ENCODE measurements around the gene TSPAN18.

The TSPAN18 gene

GRCh38 chr11:44775985-44776446, 49.3 kb downstream of the TSPAN18 start:
- TF ChIP-seq CTCF (conservative IDR thresholded peaks at IDR 0.05; ENCODE audit: low read length): no peak
- no peak for DNase-seq (ENCODE audit: low read depth)
- H3K4me3 ChIP-seq (ENCODE audit: low read length): no peak overlapping the region

- TF ChIP-seq CTCF (conservative IDR thresholded peaks at IDR 0.05; ENCODE audit: low read length): no peak
- DNase-seq (ENCODE audit: low read depth): no peak
- no peak overlapping the region for H3K4me3 ChIP-seq (ENCODE audit: low read length)
These were observed 49.9 kb downstream of the TSPAN18 start for GRCh38 chr11:44776551-44777208.

- DNase-seq (ENCODE audit: low read depth): no peak
- no peak for TF ChIP-seq CTCF (conservative IDR thresholded peaks at IDR 0.05; ENCODE audit: low read length)
These were observed 50.7 kb downstream of the TSPAN18 start for GRCh38 chr11:44777209-44778194.

GRCh38 chr11:44778195-44779100, 51.7 kb downstream of the TSPAN18 start:
- no peak overlapping the region for H3K4me3 ChIP-seq (ENCODE audit: low read length)
- DNase-seq (ENCODE audit: low read depth): no peak
- no peak for TF ChIP-seq CTCF (conservative IDR thresholded peaks at IDR 0.05; ENCODE audit: low read length)

More at GRCh38 chr11:44777209-44778194, 50.7 kb downstream of the TSPAN18 start:
- H3K4me3 ChIP-seq (ENCODE audit: low read length): no peak overlapping the region

GRCh38 chr11:44779736-44780520, 53.2 kb downstream of the TSPAN18 start:
- no peak overlapping the region for H3K4me3 ChIP-seq (ENCODE audit: low read length)
- TF ChIP-seq CTCF (conservative IDR thresholded peaks at IDR 0.05; ENCODE audit: low read length): no peak
- no peak for DNase-seq (ENCODE audit: low read depth)

Data from AG10803 (cell line).